Breast epithelium (tissue), 3 donors: ENCODE results near the gene MGAT4A.

Experiments used
- CTCF ChIP-seq, 3 donors: fragments of 450-650 bp; IDR thresholded peaks; one replicate each; pipeline ENCODE4 v1.5.1; 2016 to 2017; ENCODE audit warnings: antibody characterized with exemption in 3 of 3, mild to moderate bottlenecking in 3 of 3, moderate library complexity in 3 of 3
- POLR2AphosphoS5 ChIP-seq, 3 donors: sonication (generic); formaldehyde crosslinking; IDR thresholded peaks; one replicate each; pipeline ENCODE4 v1.6.1; 2017; ENCODE audit warnings: antibody characterized with exemption in 3 of 3

GRCh38 chr2:98757904-98758421, 27.0 kb upstream of the MGAT4A start:
- TF ChIP-seq POLR2AphosphoS5 (IDR thresholded peaks at IDR 0.05): peak; percentile 59 to 88 (median 63)
- TF ChIP-seq CTCF (IDR thresholded peaks at IDR 0.05): no peak
